Activated CD4-positive, alpha-beta T cell treated with anti-CD3 and anti-CD28 coated beads, Interleukin-2, amount 50 U/mL, for 48 hours (primary cell): ENCODE results near the gene WIZ.
"Not testable (repeated sequence)": the region's sequence is repeated elsewhere in the genome, so short reads cannot be mapped to it uniquely, and the experiment has no call there.

Experiments used
- DNase-seq, 2 experiments: peaks; one replicate each; pipeline ENCODE4 v3.0.0-alpha.2; 2020

WIZ gene

DNA sequence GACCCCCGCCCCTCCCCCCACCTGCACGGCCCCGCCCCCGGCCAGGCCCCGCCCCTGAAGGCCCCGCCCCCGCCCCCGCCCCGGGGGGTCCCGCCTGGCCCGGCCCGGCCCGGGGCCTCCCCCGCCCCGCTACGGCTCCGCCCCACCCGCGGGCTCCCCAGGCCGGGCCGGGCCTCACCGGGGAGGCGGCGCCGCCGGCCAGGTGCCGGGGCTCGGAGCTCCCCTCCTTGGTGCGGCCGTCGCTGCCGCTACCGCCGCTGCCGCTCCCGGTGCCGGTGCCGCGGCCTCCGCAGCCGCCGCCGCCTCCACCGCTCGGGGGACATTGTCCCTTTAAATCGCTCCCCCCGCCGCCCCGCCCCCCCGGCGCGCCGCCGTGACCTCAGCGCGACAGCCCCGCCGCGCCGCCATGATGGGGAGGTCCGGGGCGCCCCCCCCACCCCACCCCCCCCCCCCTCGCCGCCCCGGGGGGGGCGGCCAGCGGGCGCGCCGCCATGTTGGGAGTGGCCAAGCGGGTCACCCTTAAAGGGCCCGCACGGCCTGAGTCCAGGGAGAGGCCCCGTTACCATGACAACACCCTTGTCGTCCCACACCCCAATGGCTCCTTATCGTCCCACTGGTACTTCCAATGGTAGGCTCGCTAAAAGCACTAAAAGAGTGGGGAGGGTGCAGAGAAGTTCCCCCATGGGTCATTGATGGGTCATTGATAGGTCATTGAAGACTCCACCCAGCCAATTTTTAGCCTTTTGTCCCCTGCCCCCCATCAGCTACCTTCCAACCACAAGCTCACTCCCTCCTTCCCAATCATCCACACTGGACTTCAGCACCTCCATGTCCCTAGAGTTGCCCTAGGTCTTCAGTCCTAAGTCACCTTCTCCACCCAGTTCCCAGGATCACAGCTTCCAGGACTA, at the start of gene WIZ:
Gene WIZ (minus strand): TSS at position 337 of the 908 bp plus-strand sequence. CDS start 1,649 bp downstream, outside the sequence.
- peak; percentile 83 to 86 for DNase-seq

DNA sequence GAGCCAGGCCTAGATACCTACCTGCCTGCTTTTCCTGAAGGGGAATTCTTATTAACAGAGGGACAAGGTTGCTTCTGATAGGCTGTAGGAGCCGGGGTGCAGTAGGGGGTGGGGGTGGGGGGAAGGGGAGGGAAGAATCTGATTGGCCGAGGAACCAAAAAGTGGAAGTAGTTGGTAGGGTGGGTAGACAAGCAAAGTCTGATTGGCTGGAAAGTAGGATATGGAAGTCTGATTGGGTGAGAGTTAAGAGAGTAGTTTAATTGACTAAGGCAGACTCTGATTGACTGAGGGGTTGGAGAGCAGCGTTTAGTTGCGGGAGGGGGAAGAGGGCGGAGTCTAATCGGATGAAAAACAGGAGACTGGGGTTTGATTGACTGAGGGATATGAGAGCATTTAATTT, 49.2 kb upstream of the WIZ start:
- DNase-seq: no peak

GRCh38 chr19:15498156-15498858, 48.6 kb upstream of the WIZ start:
- no peak for DNase-seq

DNA sequence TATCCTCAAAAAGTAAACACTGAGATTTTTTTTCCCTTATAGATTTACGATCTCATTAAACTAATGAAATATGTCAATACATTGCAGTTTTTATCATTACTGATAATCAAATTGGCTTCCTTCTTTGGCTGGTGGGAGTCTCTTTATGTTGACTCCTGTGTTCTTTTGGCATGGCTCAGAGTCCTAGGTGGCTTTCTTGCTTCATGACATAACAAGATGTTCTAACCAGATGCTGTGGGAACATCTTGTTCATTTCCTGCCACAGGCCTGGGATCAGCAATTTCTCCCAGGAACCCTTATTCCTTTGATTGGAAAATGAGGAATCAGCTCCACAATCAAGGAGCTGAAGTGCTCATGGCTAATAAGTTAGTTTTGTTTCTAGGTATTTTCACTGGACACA, 45.4 kb upstream of the WIZ start:
- no peak for DNase-seq

DNA sequence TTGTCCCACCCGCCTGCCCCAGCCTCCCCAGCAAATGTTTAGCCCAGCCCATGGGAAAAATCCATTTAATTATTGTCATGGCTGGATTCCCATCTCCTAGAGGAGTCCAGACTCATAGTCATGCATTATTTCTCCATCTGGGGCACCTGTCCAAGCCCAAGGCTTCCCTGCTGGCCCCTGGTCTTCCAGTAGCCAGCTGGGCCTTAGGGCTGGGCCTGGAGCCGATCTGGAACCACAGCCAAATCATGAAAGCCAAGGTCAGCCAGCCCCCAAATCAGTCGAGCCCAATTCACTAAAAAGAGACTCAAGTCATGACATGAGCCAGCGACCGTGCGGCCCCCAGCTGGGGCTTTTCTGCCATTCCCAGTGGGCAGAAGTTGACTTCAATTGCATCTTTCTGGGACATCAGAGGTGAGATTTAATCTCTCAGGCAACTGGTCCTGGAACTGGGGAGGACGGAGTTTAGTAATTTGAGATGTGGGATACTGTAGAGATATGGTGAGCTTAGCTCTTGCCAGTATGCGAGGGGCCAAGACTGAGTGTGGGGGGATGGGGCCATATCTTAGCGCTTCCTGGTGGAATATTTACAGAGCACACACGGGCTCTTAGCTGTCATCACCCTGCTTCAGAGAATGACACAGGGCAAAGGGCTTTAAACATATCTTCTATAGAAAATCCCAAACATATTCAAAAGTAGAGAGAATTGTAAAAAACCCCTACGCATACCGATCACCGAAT, 38.9 kb upstream of the WIZ start:
- no peak for DNase-seq

GRCh38 chr19:15487038-15487437, 37.3 kb upstream of the WIZ start:
- DNase-seq: no peak

DNA sequence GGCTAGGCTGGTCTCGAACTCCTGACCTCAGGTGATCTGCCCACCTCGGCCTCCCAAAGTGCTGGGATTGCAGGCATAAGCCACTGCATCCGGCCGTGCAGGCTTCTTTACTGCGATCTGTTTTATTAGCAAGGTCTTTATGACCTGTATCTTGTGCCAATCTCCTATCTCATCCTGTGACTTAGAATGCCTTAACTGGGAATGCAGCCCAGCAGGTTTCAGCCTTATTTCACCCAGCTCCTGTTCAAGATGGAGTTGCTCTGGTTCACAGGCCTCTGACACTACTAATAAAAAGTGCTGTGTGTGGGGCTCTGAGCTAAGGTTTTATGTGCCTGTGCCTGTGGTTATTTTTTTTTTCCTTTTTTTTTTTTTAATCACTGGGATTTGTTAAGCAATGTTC, 36.0 kb upstream of the WIZ start:
- DNase-seq: not testable (repeated sequence)

- DNase-seq: not testable (repeated sequence)
Measured at GRCh38 chr19:15480996-15481395, 31.2 kb upstream of the WIZ start.

DNA sequence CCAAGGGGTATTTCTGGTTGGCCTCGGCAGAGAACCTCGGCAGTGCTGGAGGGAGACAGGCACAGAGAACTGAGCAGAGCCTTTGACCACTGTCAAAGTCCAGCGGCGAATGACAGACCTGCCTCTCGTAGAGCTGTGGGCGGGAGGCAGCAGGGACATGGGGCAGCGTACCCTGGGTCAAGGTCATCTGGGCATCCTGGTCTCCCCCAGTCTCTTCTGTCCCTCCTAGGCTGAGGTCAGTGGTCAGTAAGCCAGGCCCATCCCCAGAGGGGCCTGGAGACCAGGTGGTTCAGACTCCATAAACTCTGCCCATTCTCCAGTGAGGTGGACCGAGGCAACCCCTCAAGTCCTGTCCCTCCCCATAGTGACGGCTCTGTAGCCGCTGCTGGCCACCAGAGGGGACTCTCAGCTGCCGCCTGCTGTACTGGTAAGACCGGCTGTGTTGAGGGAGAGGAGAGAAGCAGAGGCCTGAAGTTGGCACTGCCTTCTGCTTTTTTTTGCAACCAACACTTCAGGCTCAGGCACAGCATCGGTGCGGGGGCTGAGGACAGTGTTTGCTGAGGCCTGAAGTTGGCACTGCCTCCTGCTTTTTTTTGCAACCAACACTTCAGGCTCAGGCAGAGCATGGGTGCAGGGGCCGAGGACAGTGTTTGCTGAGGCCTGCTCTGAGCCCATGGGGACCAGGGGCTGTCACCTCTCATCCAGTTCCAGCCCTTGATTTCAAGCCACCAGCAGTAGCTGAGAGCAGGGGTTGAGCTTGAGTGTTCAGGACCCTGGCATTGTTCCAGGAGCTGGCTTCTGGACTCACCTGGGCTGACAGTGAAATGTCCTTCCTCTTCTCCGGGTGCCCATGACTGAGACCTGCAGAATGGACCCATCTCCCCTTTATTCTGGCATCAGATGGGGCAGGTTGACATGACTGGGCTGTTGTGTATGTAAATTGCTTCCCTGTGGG, 29.9 kb upstream of the WIZ start, which contains the start of gene PGLYRP2:
Gene PGLYRP2 (minus strand): TSS at position 111 of the 955 bp plus-strand sequence. CDS start 130 bp downstream, outside the sequence.
- DNase-seq: no peak

DNA sequence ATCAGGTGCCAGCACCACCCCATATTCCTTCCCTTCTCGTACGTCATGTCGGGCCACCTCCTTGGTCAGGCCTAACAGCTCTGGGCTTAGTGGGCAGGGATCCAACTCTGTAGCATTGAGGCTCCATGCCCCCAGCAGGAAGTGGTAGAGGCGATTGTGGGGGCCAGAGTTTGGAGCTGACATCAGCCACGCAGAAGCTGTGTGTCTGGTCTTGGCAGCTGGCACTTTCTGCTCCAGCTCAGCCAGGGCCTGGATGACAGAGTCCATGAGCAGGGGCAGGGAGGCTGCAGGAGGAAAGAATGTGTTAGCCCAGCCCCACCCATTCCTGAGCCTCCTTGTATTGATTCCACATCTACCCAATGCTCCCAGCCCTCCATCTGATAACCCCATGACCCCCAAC, 26.6 kb upstream of the WIZ start:
- DNase-seq: no peak

DNA sequence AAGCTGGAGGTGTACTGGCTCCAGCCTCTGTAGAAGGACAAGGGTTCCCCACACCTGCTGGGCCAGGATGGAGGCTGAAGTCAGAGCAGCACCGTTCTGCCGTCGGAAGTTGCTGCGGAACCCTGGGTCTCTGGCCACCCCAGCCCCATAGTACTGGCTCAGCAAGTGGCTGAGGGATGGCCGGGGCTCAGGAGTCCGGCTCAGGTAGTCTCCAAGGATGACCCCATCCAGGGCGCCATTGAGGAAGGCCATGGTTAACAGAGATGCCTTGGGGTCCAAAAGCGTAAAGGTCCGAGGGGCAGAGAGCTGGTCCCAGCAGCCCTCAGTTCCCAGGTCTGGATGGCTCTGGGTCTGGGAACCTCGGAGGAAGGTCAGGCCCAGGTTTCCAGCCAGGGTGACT, 25.9 kb upstream of the WIZ start:
- no peak for DNase-seq

DNA sequence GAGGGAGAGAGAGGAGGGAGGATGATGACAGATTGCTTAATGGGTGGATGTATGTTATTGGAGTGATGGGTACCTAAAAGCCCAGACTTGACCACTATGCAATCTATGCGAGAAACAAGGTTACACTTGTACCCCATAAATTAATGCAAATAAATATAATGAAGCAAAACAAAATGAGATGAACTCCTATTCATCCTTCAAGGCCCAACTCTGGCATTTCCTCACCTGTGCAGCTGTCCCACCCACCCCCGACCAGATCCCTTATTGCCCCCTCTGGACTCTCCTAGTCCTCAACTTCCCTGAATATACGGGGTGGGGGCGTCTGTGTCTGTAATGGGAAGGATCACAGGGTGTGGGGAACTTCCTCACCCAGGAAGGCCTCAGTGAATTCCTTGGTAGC, 25.4 kb upstream of the WIZ start:
- no peak for DNase-seq

- DNase-seq: not testable (repeated sequence)
Measured at GRCh38 chr19:15473821-15474220, 24.1 kb upstream of the WIZ start.

DNA sequence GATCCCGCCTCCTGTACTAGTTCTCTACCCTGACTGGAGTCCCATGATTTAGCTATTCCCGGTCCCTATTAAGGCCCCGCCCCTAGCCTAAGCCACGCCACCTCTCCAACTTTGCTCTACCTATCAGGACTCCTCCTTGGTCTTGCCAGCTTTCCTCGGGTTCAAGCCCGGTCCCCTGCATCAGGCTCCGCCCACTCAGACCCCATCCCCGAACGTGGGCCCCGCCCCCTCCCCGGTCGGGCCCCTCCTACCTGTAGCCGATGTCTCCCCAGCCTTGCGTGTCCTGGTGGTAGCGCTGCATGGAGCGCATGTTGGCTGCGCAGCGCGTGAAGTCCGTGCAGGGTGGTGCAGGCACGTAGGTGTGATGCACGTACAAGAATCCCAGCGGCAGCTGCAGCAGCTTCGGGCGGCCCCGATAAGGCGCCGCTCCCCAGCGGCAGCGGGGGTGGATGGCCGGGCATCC, 21.9 kb upstream of the WIZ start:
- DNase-seq: no peak

- DNase-seq: peak in 1 of 2 experiments; percentile 42
Measured at GRCh38 chr19:15469513-15470297, 19.9 kb upstream of the WIZ start.

DNA sequence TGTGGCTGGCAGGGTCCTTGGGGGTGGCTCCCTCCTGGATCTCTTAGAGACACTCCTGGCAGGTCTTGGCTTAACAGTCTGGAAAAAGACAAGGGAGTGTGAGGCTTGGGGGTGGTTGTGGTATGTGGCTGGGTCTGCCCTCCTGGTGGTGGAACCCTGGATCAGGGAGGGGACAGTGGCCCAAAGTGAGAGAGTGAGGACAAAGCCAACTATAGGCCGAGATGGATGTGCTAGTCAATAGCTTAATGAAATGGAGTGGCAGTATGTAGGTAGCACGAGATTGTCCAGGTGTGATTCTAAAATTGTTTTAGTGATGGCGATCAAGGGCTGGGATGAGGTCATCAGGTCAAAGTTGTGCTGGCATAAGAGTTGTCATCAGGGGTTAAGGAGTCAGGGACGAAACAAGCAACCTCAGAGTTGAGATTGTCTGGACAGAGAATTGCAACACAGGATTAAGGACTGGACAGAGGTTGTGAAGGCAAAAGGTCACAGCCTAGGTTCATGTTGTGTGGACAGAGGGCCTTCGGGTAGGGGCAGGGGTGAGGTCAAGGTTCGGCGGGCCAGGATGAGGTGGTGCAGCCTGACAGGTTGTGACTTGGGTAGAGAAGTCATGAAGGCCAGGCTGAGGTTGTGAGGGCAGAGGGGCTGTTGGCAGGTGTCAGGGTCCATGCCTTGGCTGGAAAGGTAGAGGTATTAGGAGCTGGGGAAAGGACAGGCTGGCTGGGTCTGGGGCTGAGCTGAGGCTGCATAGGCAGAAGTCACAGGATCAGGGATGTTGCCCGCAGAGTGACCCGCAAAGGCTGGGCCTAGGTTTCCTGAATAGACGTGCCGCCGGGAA, 19.1 kb upstream of the WIZ start:
- DNase-seq: no peak

DNA sequence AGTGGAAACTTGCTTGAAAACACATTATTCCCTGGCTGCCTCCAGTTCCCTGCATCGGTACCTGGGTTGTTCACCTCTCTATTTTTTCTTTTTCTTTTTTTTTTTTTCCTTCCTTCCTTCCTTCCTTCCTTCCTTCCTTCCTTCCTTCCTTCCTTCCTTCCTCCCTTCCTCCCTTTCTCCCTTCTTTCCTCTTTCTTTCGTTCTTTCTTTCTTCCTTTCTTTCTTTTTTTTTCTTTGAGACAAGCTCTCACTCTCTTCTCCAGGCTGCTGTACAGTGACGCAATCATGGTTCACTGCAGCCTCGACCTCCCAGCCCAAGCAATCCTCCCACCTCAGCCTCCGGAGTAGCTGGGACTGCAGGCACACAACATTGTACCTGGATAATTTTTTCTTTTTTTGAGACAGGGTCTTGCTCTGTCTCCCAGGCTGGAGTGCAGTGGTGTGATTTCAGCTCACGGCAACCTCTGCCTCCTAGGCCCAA, 18.0 kb upstream of the WIZ start:
- no peak for DNase-seq

GRCh38 chr19:15466851-15467733, 17.3 kb upstream of the WIZ start:
- DNase-seq: peak; percentile 56 to 71
